HG03108 (cell line): ENCODE data around the gene ARHGAP6.

Experiments
- ATAC-seq: cut with Tn5 transposase; IDR thresholded peaks from one replicate; pipeline ENCODE4 v1.9.1; 2021; ENCODE audit warnings: moderate library complexity; ENCODE audit not compliant: unreplicated experiment

ARHGAP6 gene

GRCh38 chrX:11429538-11430085 lies 236.1 kb downstream of the ARHGAP6 start:
- ATAC-seq, result no peak

GRCh38 chrX:11427453-11428071 lies 238.2 kb downstream of the ARHGAP6 start:
- no peak for ATAC-seq

- ATAC-seq, result no peak
Measured at GRCh38 chrX:11426712-11427452, 238.8 kb downstream of the ARHGAP6 start.

- ATAC-seq, result no peak
Measured at GRCh38 chrX:11424903-11425674, 240.6 kb downstream of the ARHGAP6 start.

GRCh38 chrX:11423949-11424348 lies 241.8 kb downstream of the ARHGAP6 start:
- no peak for ATAC-seq

DNA sequence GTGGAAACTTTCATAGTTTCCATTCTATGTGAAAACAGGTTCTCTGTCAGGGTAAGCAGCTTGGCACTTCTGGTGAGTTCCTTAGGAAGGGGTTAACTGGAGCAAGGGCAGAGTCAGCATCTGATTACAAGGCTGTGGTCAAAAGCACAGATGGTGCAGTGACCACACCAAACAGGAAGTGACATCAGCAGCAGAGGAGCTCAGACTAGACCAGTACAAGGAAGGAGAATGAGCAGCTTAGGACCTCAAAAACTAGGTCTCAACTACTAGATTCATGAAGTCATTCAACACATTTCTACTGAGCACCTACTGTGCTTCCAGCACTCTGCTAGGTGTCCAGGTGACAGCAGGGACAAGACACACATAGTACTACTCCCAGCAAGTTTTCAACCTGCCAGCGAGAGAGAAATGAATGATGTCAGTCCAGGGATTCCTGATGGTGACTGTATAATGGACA lies 242.3 kb downstream of the ARHGAP6 start:
- peak; percentile 84 for ATAC-seq

DNA sequence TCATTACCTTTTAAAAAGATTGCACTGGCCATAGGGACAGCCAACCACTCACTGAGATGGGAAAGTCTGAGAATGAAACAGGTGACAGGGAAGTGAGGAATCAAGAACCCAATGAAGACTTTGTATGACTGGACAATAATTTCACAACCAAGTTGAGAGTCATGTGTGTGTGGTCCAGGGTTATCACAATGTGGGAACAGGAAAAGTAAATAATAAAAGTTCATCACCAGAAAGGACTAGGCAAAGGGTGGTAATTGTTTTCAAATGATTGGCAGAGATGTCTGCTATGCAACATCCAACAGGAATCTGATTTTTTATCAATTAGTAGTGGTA lies 243.2 kb downstream of the ARHGAP6 start:
- ATAC-seq, result no peak

DNA sequence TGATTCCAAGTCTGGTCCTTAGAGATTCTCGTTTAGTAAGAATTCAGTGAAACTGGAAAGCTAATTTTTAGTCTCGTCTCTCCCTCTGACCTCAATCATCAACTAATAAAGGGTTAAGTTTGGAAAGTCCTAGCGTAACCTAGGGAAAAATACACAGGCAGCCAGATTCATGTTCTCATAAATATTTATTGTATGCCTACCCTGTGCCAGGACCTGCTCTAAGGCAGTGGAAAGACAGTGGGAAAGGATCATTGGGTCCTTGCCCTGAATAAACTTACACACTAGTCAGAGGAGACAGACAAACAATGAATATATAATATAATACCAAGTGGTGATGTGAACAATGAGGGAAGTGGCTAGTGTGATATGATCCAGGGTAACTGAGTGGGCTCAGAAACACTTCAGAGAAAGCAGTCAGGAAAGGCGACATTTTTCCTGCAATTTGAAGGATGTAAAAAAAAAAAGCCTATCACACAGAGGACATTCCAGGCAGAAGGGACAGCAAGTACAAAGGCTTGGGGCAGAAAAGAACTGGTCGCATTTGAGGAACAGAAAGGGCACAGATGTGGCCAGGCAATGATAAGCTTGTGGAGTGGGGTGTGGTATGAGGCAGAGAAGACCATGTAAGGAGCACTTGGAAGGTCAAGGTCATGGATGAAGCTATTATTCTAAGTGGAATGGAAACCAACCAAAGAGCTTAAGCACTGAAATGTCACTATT lies 243.8 kb downstream of the ARHGAP6 start:
- no peak for ATAC-seq

GRCh38 chrX:11420851-11421250 lies 244.9 kb downstream of the ARHGAP6 start:
- no peak for ATAC-seq

GRCh38 chrX:11419102-11419501 lies 246.6 kb downstream of the ARHGAP6 start:
- ATAC-seq, result no peak

DNA sequence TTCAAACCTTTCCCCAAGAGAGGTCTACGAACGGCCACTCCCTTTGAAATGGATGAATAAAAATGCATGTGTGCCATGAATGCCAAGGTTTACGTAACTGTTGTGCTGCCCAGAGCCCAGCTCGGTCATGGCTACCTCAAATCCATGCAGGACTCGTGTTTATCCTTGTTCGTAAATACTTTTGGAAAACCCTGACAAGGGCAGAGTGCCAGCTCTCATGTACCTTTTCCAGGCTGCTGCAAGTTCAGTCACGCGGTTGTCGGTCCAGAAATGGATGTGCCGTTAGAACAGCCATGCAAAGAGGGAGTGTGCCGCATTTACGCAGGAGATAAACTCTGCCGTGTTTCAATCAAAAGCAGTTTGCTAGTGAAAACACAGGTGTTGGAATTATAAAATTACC lies 249.1 kb downstream of the ARHGAP6 start:
- ATAC-seq, result no peak

GRCh38 chrX:11414091-11414490 lies 251.6 kb downstream of the ARHGAP6 start:
- no peak for ATAC-seq

GRCh38 chrX:11412715-11413623 lies 252.8 kb downstream of the ARHGAP6 start:
- ATAC-seq, result no peak

DNA sequence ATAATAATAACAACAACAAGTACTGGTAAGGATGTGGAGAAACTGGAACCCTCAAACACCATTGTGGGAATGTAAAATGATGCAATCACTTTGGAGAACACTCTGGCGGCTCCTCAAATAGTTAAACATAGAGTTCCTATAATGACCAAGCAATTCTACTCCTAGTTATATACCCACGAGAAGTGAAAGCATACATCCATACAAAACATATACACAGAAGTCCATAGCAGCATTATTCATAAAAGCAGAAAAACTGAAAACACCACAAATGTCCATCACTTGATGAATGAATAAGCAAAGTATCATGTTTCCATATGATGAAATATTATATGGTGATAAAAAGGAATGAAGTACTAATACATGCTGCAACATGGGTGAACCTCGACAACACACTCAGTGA lies 255.8 kb downstream of the ARHGAP6 start:
- ATAC-seq, result no peak

DNA sequence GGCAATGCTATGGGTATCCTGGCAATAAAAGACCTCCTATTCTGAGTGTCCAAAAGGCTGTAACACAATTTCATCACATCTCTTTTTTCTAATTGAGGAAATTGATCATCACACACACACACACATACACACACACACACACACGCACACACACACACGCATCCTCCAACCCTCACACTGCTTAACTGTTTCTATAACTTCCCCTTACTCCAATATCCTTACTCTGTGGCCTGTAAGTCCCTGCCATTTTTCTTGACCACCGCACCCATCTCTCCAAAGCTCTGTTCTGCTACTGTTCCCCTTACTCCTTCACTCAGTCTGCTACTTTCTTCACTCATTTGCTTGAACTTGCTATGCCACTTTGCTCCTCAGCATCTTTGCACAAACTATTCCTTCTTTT lies 256.9 kb downstream of the ARHGAP6 start:
- ATAC-seq, result no peak

DNA sequence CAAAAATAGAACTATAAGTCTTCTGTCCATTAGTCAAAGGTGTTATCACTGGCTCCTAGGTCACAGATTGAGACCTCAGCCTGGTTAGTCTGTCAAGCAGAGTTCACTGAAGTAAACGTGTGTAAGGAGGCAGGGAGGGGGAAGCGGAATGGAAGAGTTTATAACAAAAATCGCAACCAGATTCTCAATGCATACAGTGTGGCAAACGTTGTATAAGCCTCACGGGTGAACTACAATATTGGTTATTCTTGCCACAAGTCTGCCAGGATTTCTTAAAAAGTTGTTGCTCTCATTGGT lies 257.7 kb downstream of the ARHGAP6 start:
- no peak for ATAC-seq

GRCh38 chrX:11407331-11408108 lies 258.2 kb downstream of the ARHGAP6 start:
- ATAC-seq, result no peak

DNA sequence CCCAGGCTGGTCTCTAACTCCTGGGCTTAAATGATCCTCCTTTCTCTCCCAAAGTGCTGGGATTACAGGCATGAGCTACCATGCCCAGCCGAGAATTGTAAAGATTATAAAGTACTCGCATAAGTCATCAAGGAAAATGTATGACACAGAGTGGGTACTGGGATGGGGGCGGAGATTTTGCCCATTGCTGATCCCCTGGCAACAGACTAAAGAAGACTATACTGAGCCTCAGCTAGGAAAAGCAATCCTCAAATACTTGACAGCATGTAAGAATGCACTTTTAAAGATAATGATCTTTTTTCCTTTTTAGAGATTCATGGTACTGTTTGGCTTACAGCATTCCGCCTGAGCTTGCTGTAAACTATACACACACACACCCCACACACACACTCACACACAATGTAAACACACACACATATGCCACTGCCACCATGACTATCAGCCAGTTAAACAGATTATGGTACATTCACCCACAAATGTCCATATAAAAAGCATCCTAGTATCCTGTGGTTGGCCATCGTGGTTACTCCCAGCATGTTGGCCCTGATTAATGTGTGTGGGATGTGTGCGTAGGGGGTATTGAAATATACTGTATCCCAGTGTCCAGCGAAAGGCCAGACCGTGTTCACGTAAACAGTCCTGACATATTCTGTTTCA lies 259.5 kb downstream of the ARHGAP6 start:
- no peak for ATAC-seq

GRCh38 chrX:11403631-11404030 lies 262.1 kb downstream of the ARHGAP6 start:
- no peak for ATAC-seq
